GM21367 (cell line): ENCODE results near the gene ZNF341.

ENCODE experiments used
- ATAC-seq: cut with Tn5 transposase; IDR thresholded peaks from one replicate; pipeline ENCODE4 v1.9.1; 2021; ENCODE audit not compliant: unreplicated experiment

ZNF341 gene

GRCh38 chr20:33839591-33839990, 107.8 kb downstream of the ZNF341 start:
- ATAC-seq, result no peak

GRCh38 chr20:33840160-33840559, 108.4 kb downstream of the ZNF341 start:
- ATAC-seq, result no peak

- no peak for ATAC-seq
These were observed 109.1 kb downstream of the ZNF341 start for GRCh38 chr20:33840759-33841435.

GRCh38 chr20:33841436-33841799, 109.6 kb downstream of the ZNF341 start:
- ATAC-seq, result no peak
